GM12801 (cell line): ENCODE data around the gene ARHGEF7.

ENCODE experiments used
- TF ChIP-seq, protein P1 (sequence below): IDR thresholded peaks from one replicate; pipeline ENCODE4 v1.5.1; 2011; ENCODE audit warnings: control low read depth; ENCODE audit not compliant: insufficient read length; ENCODE audit errors: extremely low read depth

Gene ARHGEF7

GRCh38 chr13:111206148-111206547 lies 91.0 kb downstream of the ARHGEF7 start:
- TF ChIP-seq, protein P1, sequence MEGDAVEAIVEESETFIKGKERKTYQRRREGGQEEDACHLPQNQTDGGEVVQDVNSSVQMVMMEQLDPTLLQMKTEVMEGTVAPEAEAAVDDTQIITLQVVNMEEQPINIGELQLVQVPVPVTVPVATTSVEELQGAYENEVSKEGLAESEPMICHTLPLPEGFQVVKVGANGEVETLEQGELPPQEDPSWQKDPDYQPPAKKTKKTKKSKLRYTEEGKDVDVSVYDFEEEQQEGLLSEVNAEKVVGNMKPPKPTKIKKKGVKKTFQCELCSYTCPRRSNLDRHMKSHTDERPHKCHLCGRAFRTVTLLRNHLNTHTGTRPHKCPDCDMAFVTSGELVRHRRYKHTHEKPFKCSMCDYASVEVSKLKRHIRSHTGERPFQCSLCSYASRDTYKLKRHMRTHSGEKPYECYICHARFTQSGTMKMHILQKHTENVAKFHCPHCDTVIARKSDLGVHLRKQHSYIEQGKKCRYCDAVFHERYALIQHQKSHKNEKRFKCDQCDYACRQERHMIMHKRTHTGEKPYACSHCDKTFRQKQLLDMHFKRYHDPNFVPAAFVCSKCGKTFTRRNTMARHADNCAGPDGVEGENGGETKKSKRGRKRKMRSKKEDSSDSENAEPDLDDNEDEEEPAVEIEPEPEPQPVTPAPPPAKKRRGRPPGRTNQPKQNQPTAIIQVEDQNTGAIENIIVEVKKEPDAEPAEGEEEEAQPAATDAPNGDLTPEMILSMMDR, result no peak

DNA sequence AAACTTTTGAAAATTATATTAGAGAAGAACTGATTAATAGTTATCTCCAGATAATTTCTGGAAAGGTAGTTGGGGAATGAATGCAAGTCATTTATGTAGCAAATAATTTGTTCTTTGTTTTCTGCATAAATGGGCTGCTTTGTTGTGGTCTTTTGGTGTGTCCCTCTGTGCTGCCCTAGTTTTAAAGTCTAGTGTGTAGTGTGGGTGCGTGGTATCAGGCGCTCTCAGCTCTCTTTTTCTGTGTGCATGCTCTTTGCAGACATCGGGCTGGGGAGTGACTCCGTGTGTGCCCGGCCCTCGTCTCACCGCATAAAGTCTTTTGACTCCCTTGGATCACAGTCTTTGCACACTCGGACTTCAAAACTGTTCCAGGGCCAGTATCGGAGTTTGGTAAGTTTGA lies 94.5 kb downstream of the ARHGEF7 start:
- TF ChIP-seq, protein P1, result no peak

DNA sequence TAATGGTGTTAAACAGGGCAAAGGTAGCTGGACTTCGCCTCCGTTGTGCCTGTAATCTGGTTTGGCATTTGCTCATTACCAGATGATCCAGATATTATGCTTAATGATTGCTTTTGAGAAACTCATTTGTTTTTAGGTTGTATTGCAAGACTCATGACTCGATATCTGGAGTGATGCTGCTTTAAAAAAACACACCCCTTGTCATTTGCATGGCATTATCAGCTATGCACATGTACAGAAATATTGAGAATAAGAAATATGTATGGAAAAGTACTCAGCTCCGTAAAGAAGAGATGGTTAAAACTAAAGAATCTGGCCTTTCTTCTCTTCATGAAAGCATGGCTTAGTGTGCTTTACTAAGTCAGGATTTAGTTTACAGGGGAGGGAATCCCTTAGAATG lies 95.0 kb downstream of the ARHGEF7 start:
- TF ChIP-seq, protein P1, result no peak

DNA sequence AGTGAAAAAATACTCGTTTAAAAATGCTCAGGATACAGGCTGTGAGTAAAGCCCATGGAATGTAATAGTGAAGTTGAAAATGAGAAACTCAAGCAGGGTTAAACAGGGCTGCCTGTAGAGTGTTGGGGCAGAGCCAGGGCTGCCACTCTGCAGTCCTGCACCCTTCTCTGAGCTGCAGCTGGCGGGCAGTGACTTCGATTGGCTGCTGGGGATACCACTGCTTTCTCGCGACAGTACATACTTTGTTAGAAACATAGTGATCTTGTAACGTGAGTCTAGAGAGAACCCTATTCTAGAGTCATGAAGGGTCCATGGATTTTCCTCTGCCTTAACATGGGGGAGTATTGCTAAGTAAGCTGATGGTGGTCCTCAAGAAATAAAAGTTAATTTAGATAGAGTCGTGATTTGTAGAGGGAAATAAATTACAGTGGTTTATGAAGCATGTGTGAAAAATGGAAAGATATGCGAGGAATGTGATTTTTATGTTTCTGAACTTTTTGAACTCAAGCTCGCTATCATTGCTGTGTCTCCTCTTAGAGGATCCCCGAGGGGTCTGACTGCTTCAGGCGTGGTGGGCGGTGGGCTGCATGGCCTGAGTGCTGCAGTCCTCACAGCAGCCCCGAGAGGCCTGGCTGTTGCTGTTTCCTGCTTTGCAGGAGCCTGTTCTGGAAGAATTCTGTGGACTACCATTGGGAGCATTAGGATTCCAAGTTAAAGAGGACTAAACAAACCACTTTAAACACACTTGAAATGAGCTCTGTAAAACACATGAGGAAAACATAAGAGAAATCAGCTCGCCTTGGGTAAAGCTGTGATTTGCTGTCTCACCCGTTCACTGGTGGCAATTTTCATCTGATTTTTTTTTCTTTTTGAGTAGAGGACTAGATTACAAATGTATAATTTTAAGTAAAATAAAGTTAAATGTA lies 95.7 kb downstream of the ARHGEF7 start:
- TF ChIP-seq, protein P1, result no peak

- TF ChIP-seq, protein P1, result no peak
Observed at GRCh38 chr13:111211789-111212516, 96.8 kb downstream of the ARHGEF7 start.

DNA sequence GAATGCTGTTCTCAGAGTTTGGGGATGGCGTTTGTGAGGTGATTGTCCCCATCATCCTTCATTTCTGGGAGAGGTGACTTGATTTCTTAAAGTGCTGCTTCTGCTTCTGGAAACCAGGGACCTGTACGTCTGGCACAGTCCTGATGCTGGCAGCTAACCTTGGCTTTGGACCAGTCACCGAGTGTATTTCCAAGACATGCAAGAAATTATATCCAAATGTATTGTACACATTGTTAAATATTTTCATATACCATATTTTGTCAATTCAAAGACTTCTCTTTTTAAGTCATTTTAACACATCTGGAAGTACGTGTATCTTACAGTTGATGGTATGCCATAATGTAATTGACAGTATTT lies 97.4 kb downstream of the ARHGEF7 start:
- TF ChIP-seq, protein P1, result no peak

- TF ChIP-seq, protein P1, result no peak
Observed at GRCh38 chr13:111213964-111214726, 99.0 kb downstream of the ARHGEF7 start.
